Cardiac muscle cell (in vitro differentiated cells and primary cell): ENCODE results near the gene IKZF3. TPM values are rescaled to one million over a fixed set of nuclear protein-coding genes. Genes with fewer than 3 reads are reported as not detected.

ENCODE experiments used
- DNase-seq, 2 donors: peaks; one replicate each; pipeline versions ENCODE4 v3.0.0 to v3.0.0-alpha.2; 2010 to 2017; ENCODE audit warnings: low read depth in 1 of 2, low spot score in 1 of 2
- H3K27ac ChIP-seq: fragments of 200-600 bp; sonication (generic); 2 replicates; pipeline ENCODE4 v1.5.1; 2016
- H3K27me3 ChIP-seq: fragments of 200-600 bp; sonication (generic); 2 replicates; pipeline ENCODE4 v1.6.0; 2016; ENCODE audit warnings: control low read depth
- H3K36me3 ChIP-seq: fragments of 200-600 bp; sonication (generic); 2 replicates; pipeline ENCODE4 v1.5.1; 2016; ENCODE audit warnings: control low read depth
- H3K4me1 ChIP-seq: fragments of 200-600 bp; sonication (generic); 2 replicates; pipeline ENCODE4 v1.8.1; 2017; ENCODE audit warnings: low read depth, mild to moderate bottlenecking, mixed run types
- H3K4me3 ChIP-seq: fragments of 200-600 bp; sonication (generic); 2 replicates; pipeline ENCODE4 v1.5.1; 2016; ENCODE audit warnings: mild to moderate bottlenecking
- H3K9me3 ChIP-seq: fragments of 200-600 bp; sonication (generic); 2 replicates; pipeline ENCODE4 v1.5.1; 2017; ENCODE audit warnings: low read depth, mild to moderate bottlenecking, control low read depth
- CTCF ChIP-seq: IDR thresholded peaks from 2 replicates; pipeline ENCODE4 v1.5.1; 2012; ENCODE audit warnings: low read depth, mild to moderate bottlenecking, low read length
- polyA plus RNA-seq: library from polyadenylated mRNA; unstranded; fragments of >200 nt; fragmentation: Nextera tagmentation; extraction: Ambion mirVana; gene quantifications from 2 replicates; pipeline ENCODE4 v1.2.1, GENCODE V29; 2016
- total RNA-seq: library from RNA; depleted of rRNA; stranded (reverse); fragments of >200 nt; gene quantifications from 2 replicates; pipeline ENCODE4 v1.2.3, GENCODE V29; 2016

Gene IKZF3
- total and polyA plus RNA-seq, 2 experiments from 2014 or later, result not detected

DNA sequence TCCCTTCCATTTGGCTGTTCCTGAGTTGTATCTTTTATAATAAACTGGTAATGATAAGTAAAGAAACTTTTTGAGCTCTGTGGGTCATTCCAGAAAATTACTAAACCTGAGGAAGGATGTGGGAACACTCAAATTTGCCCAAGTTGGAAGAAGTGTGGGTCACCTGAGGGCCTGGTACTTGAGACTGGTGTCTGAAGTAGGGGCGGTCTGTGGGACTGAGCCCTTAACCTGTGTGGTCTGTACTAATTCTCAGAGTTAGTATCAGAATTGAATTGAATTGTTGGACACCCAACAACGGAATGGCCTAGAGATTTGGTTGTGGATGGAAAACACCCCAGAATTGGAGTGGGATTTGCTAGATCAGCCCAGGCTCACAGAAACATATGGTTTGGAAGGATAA is 43.1 kb downstream of the IKZF3 start:
- no peaks in the 10 kb centered on the region for H3K4me1 ChIP-seq
- no peaks in the 10 kb centered on the region for H3K9me3 ChIP-seq
- no peaks in the 10 kb centered on the region for H3K27me3 ChIP-seq
- H3K36me3 ChIP-seq, result no peaks in the 10 kb centered on the region
- no peak for DNase-seq
- no peak overlapping the region for H3K27ac ChIP-seq
- TF ChIP-seq CTCF, result no peak
- no peak overlapping the region for H3K4me3 ChIP-seq

DNA sequence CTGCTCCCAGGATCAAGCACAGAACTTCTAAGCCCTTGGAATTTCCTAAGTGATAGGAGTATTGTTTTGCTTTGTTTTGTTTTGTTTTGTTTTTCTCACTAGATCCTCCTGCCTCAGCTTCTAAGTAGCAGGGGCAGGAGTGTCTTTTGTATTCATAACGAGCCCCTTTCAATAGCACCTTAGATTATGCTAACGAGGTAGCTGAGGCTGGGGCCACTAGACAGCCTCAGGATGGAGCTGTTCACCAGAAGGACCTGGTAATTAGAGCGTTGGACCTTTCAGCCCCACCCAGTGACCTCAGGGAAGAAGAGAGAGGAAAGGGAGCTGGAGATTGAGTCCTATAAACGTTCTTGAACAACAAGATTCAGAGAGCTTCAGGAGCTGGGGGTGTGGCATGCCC is 43.6 kb downstream of the IKZF3 start:
- Histone ChIP-seq H3K27me3 (no peaks in the 10 kb centered on the region), H3K36me3 (no peaks in the 10 kb centered on the region), H3K27ac (no peak overlapping the region), H3K9me3 (no peaks in the 10 kb centered on the region), H3K4me1 (no peaks in the 10 kb centered on the region), H3K4me3 (no peak overlapping the region)
- no peak for TF ChIP-seq CTCF
- no peak for DNase-seq

- DNase-seq, result no peak
- H3K27ac ChIP-seq, result no peak overlapping the region
- no peaks in the 10 kb centered on the region for H3K36me3 ChIP-seq
Measured at GRCh38 chr17:39818358-39819000, 45.6 kb downstream of the IKZF3 start.

DNA sequence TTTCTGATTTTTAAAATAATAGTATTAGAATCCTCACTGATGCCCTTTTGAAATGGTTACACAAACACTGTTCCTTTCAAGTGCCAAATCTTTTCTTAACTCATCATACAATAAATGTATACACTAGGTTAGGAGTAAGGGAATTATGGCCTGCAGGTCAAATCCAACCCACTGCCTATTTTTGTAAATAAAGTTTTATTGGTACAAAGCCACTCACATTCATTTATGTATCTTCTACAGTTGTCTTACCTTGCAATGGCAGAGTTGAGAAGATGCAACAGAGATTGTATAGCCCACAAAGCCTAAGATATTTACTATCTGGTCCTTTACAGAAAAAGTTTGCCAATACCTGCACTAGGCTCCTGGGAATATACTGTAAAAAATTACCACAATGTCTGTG is 47.8 kb downstream of the IKZF3 start:
- H3K4me1 ChIP-seq, result no peaks in the 10 kb centered on the region
- no peaks in the 10 kb centered on the region for H3K36me3 ChIP-seq
- H3K9me3 ChIP-seq, result no peaks in the 10 kb centered on the region
- DNase-seq, result no peak
- H3K4me3 ChIP-seq, result no peak overlapping the region
- H3K27me3 ChIP-seq, result no peaks in the 10 kb centered on the region
- no peak overlapping the region for H3K27ac ChIP-seq
- no peak for TF ChIP-seq CTCF

More at GRCh38 chr17:39818358-39819000, 45.6 kb downstream of the IKZF3 start:
- no peaks in the 10 kb centered on the region for H3K27me3 ChIP-seq
- no peaks in the 10 kb centered on the region for H3K4me1 ChIP-seq
- no peak for TF ChIP-seq CTCF
- no peaks in the 10 kb centered on the region for H3K9me3 ChIP-seq
- no peak overlapping the region for H3K4me3 ChIP-seq

- DNase-seq, result no peak
- Histone ChIP-seq H3K27ac (no peak overlapping the region), H3K4me1 (no peaks in the 10 kb centered on the region), H3K4me3 (no peak overlapping the region), H3K9me3 (no peaks in the 10 kb centered on the region), H3K36me3 (no peaks in the 10 kb centered on the region), H3K27me3 (no peaks in the 10 kb centered on the region)
- TF ChIP-seq CTCF, result no peak
Measured at GRCh38 chr17:39814497-39814896, 49.6 kb downstream of the IKZF3 start.

GRCh38 chr17:39813631-39814030 is 50.5 kb downstream of the IKZF3 start:
- Histone ChIP-seq H3K36me3 (no peaks in the 10 kb centered on the region), H3K4me1 (no peaks in the 10 kb centered on the region), H3K27me3 (no peaks in the 10 kb centered on the region), H3K4me3 (no peak overlapping the region), H3K27ac (no peak overlapping the region), H3K9me3 (no peaks in the 10 kb centered on the region)
- TF ChIP-seq CTCF, result no peak
- no peak for DNase-seq
